GM04503 (cell line): ENCODE data around the gene MAB21L4.

Experiments
- DNase-seq: peaks from one replicate; pipeline ENCODE4 v3.0.0-alpha.2; 2012; ENCODE audit warnings: low read depth

The MAB21L4 gene

DNA sequence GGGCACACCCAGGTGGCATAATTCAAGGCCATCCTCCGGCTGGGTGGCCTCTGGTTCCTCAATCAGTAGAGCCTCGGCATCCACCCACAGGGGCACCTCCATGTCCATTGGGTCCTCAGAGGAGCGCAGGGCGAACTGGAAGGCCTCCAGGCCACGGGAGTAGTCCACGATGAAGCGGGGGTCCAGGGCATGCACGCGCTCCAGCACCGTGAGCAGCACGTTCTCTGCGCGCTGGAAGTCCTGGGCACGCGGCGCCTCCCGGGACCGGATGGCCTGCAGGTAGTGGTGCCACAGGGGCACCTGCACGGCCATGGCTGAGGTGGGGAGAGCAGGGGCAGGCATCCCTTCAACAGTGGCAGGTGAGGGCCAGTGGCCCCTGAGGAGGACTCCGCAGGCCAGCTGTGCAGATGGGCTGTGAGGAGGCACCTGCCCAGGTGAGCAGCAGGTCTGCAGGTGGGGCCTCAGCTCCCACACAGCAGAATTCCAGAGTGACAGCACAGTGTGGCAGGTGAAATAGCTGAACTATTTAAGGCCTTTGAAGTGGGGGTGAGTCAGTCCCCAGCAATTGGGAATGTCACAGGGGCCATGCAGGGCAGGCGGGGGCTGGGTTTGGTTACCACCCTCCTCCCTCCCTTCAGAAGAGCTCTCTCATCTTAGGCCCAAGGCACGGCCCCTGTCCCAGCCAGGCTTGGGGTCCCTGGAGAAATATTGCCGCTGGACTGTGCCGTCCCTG, at the start of gene MAB21L4:
MAB21L4 (minus strand) TSS at position 501 of the 733 bp plus-strand sequence; CDS start at position 342, 159 bp downstream.
- no peak for DNase-seq

DNA sequence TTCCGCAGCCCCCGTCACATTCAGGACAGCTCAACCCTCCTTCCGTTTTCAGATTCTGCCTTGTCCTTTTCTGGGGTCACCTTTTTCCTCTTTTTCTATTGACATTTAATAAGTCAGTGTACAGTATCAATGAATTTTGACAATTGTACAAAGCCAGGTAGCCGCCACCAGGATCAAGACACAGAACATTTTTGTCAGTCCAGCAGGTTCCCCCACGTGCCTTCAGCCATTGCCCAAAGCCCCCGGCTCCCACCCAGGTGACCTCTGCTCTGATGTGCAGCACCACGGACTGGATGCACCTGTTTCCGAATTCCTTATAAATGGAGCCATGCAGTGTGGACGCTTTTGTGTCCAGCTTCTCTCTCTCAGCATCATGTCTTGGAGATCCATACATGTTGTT, 40.1 kb upstream of the MAB21L4 start:
- DNase-seq = no peak

DNA sequence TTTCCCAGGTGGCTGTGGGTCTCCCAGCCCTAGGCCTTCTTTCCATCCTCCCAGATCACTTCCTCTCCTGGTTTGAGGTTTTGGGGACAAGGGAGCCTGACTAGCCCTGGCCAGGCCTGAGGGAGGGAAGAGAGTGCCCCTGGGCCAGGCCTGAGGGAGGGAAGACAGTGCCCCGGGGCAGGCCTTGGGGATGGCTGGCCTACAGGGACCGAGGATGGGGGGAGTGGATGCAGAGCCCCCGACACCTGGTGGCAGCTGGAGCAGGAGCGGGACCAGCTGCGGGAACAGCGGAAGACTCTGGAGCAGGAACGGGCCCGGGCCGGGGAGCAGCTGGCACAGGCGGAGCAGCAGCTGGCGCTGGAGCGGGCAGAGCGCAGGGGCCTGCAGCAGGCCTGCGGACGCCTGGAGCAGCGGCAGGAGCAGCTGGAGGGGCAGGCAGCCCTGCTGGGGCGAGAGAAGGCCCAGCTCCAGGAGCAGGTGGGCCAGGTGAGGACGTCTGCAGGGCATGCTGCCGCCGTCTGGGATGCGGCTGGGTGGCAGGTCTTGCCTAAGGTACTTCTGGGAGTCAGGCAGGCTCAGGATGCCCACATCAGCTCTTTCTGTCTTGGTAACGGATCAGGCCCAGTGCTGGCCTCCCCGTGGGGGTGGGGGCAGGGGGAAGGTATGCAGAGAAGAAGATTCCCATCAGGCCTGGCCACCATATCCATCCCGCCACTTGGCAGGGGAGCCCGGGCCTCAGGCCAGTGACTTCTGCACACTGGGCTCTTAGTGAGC, 39.3 kb upstream of the MAB21L4 start:
- DNase-seq = no peak

DNA sequence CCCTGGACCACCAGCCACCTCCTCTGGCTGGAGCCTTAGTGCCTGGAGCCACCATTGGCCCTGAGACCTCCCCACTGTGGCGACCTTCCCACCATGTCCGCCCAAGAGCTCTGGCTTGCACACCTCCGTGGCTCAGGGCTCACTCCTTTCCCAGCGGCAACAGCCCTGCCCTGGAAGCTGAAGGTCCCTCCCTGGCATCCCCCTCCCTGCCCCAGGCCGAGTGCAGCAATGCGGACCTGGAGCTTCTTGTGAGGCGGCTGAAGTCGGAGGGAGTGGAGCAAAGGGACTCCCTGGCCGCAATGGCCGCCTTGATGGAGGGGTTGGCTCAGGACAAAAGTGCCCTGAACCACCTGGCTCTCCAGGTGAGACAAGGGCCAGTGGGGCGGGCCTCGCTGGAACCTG, 38.7 kb upstream of the MAB21L4 start:
- no peak for DNase-seq

DNA sequence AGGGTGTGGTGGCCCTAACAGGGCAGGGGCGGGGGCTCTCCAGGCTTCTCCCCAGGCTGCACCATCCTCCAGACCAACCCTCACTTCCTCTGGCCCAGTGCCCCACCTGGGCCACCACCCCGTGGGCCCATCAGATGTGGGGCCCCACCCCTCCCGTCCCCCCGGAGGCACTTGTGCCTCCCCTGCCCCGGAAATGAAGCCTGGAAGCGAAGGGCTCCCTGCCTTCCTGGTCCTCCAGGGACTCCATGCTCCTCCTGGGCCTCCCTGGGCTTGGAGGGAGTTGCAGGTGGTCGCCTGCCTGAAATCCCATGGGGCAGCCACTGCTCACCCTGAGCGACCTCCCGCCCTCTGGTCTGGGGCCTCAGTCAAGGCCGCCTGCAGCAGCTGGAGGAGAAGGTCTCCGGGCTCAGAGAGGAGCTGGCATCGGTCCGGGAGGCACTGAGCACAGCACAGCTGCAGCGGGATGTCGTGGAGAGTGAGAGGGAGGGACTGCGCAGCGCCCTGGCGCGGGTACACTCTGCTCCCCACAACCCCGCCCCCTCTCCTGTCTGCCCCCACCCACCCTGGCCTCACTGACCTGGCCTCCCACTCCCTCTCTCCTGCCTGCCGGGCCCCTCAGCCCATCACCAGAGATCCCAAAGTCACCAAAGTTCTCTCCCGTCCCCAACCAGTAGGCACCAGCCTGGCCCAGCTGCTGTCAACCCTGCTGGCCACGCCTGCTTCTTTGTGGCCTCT, 38.2 kb upstream of the MAB21L4 start:
- no peak for DNase-seq

DNA sequence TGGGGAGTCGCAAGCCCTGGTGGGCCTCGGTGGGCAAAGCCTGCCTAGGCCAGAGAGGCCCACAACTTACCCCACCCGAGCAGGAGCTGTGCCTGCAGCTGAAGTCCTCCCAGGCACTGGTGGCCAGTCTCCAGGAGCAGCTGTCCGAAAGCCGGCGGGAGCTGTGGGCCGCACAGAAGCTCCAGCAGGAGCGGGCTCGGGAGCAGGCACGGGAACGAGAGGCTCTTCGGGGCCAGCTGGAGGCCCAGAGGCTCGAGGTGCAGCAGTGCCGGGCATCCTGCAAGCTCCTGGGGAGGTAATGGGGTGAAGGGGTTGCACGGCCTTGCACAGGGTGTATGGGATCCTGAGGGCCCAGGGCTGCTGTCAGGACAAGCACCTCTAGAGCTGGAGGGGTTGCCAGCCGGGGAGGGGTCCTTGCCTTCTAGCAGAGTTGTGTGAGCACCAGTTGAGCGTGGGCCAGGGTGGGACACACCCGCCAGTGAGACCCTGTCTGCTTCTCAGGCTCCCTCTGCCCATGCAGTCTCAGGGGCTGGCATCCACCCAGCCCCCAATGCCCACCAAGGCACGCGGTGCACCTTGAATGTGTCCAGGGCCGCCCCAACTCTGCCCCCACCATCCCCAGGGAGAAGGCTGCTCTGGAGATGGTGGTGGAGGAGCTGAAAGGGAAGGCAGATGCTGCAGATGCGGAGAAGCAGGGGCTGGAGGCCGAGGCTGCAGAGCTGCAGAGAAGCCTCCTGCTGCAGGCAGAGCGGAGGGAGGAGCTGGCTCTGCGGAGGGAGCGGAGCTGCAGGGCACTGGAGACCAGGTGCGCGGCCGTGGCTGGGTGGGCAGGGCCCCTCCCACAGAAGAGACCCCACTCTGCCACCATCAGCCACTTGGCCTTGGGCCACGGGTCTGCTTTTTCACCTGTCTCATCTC, 37.4 kb upstream of the MAB21L4 start:
- no peak for DNase-seq

DNA sequence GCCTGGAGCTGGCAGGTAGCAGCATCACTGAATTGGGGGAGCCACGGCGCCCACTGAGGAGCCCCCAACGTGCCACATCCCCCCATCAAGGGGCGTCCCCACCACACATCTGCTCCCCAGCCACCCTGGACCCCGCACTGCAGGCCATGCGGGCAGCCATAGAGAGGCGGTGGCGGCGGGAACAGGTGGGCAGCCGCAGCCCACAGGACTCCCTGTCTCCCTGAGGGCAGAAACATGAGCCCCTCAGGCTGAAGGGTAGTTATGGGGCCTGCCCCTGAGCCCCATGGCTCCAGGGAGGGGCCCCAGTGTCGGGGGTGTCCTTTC, 36.7 kb upstream of the MAB21L4 start:
- DNase-seq = no peak

DNA sequence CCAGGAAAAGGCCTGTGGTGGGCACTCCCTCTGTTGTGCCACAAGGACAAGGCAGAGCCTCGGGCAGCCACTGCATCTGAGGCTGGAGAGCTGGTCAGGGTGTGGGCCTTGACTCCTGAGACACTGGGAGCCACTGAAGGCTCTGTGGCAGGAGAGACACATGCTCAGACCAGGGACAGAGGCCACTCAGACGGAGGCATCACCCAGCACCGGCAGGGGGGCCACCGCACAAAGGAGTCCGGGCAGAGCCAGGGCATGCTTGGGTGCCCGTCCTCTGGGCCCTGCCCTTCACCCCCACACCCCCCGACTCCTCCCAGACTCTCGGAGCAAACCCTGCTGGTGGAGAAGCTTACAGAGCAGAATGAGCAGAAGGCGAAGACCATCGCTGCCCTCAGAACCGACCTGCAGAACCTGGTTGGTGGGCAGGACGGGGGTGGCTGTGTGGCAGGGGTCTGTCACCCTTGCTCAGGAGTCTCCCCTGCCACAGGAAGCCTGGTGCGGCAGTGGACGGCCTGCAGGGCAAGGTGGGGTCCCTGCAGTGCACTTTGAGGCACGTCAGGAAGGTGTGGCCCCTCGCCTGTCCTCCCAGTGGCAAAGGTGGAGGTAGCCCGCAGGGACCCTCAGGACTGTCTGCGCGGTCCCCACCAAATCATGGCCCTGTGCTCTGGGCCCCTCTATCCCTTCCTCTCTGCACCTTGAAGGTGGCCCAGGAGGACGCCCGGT, 36.2 kb upstream of the MAB21L4 start:
- DNase-seq = no peak

DNA sequence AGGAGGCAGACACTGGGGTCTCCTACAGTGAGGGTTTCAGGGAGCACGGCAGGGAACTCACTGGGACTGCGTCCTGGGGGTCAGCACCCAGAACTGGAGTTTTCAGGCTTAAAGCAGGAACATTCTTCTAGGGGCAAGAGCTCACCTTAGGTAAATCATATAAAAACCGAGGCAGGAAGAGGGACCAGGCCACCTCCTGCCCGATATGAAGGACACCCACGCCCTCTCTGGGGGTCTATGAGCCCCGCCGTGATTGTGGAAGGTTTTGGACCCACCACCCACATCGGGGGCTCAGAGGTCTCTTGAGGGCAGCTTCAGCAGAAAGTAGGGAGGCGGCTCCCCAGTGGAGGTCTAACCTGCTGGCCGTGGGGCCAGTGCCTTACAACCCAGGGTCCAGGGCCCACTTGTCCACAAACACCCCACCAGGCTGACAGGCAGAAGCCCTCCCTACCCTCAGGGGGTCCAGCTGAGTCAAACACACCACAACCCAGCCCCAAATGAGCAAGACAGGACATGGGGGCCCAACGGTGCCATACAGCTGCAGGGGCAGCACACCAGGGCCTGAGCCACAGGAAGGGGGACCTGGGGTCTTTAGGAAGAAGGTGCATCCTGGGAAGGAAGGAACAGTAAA, 35.5 kb upstream of the MAB21L4 start:
- no peak for DNase-seq

DNA sequence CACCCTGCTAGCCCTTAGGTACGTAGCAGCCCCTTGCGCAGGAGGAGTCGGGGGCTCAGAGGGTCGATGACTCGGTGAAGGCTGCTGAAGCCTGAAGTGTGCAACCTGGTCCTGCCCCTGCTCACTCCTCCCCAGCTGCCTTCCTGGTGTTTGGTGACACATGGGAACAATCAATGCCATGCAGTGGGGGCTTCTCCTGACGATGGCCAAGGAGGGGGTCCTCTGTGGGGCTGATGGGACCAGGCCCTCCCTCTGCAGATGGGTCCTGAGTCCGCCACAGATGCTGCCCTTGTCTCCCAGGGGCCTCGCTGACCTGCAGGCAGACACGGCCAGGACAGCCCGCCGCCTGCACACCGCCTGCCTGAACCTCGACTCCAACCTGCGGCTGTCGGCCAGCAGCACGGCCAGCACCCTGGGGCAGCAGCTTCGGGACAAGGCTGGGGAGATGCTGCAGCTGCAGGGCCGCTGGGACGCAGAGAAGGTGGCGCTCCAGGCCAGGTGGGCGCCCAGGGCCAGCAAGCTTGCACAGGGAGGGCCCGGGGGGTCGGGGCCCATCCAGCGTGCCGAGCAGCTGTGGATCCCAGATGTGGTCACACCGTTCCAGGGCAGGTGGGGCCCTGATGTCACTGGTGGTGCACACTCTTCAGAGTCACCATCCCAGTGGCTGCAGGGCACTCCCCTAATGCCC, 34.8 kb upstream of the MAB21L4 start:
- DNase-seq = no peak

DNA sequence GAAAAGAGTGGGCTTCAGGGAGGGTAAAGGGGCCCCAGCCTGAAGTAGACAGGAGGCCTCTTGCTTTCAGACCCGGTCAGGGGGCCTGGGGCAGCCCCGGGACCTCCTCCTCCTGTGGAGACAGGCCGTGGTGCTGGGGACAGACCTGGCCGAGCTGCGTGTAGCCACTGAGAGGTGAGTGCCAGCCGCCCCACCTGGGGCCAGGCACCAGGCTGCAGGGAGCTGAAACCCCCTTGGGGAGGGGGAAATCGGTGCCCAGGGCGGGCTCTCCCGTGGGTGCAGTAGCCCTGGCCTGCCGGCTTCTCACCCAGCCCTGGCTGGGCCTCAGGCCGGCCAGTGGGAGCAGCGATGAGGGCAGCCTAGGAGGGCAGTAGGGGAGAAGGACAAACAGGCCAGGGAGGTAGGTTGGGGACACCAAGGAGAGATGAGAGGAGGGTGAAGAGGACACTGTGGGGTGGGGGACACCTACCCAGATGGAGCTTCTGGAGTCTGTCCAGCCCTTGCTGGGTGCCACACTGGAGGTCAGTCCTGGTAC, 34.2 kb upstream of the MAB21L4 start:
- DNase-seq = no peak

DNA sequence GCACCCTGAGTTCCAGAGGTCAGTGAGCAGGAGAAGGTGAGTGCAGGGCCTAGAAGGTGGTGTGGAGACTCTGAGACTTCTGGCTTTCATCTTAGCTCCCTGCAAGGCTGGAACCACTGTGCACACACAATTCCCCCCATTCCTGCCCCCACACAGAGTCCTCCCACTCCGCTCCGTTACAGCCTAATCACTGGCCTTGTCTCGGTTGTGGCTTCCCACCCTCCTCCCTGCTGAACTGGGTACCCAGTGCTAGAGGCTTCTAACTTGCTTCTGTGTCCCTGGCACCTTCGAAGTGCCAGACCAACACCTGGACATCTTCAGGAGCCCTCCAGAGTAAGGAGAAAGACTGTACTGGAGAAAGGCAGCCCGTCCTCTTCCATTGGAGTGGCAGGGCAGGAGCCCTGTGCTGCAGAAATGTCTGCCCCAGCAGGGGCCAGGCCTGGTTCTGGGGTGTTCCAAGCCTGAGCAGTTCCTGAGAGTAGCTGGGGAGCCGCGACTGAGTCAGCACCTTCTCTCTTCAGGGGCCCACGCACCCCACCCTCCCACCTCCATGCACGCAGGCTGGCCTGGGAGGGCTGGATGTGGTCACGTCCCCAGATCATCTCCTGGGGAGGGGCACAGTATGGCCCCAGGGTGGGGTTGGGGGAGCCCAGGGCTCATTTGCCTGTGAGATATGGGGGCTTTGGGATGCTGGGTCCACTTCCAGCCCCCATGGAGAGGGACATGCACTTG, 33.6 kb upstream of the MAB21L4 start:
- DNase-seq = no peak

DNA sequence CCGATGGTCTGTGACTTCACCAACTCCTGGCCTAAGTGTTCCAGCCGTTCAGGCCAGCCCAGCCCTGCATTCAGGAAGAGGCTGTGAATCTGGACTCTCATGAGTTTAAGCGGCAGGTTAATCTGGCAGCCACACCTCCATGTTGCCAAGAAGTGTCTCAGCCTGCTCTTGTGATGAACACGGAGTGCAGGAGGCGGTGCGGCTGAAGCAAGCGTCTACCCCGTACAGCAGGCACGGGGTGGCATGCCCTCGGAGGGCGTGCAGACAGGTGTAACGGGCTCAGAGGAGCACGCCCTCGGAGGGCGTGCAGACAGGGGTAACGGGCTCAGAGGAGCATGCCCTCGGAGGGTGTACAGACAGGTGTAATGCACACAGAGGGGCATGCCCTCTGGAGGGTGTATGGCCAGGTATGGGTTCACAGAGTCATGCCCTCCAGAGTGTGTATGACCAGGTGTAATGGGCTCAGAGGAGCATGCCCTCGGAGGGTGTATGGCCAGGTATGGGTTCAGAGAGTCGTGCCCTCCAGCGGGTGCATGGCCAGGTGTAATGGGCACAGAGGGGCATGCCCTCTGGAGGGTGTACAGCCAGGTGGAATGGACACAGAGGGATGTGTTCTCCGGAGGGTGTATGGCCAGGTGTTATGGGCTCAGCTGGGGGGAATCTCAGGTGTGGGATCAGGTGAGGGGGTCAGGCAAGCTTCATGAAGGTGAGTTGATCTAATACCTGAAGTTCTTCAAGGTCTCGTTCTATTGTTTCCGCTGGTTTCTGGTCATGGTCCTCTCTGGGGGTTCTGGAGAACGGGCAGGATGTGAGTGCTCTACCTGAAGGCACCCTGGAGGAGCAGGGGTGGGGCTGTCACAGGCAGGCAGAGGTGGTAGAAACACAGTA, 32.8 kb upstream of the MAB21L4 start:
- no peak for DNase-seq

DNA sequence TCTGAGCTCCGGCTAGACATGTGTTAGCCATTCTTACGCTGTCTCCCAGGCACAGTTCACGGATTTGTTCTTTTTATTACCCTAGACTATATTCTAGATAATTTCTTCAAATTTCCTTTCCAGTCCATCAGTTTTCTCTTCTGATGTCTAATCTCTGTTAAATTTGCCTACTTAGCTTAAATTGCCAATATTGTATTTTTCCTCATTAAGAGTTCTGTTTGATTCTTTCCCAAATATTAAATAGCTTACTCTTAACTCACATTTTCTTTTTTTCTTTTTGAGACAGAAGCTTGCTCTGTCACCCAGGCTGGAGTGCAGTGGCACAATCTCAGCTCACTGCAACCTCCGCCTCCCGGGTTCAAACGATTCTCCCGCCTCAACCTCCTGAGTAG, 31.4 kb upstream of the MAB21L4 start:
- DNase-seq = no peak

DNA sequence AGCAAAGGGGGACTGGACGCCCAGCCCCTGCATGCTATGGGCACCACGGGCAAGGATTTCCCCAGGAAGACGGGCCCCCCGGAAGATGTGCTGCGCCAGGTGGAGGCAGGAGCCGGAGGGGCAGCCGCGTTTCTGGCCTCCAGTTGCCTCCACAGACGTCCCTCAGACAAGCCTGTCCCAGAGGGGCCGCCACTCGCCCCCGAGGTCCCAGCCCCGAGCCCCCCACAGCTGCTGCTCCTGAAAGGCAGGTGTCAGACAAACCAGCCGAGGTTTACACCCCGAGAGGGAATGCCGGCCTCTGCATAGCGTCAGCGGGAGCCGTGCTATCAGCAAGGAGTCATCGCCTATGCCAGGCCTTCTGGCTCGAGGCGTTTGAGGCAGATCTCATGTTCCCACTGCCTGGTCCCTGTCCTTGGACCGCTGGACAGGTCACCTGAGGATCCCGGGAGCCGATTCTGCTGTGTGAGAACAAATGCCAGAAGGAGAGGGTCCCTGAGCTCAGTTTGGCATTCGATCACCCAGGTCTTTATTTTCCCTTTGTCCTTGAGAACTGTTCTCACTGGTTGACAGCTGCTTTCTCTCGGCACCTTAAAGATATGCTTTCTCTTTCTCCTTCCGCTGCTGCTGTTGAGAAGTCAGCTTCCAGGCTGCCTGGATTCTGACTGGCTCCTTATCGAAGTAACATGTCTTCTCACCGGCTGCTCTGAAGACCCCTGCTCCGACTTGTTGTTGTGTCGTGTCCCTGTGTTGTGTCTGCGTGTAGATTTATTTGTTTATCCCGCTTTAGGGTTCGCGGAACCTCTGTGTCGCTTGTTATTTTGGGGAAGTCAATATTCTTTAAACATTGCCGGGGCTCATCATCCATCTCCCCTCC, 30.8 kb upstream of the MAB21L4 start:
- no peak for DNase-seq

DNA sequence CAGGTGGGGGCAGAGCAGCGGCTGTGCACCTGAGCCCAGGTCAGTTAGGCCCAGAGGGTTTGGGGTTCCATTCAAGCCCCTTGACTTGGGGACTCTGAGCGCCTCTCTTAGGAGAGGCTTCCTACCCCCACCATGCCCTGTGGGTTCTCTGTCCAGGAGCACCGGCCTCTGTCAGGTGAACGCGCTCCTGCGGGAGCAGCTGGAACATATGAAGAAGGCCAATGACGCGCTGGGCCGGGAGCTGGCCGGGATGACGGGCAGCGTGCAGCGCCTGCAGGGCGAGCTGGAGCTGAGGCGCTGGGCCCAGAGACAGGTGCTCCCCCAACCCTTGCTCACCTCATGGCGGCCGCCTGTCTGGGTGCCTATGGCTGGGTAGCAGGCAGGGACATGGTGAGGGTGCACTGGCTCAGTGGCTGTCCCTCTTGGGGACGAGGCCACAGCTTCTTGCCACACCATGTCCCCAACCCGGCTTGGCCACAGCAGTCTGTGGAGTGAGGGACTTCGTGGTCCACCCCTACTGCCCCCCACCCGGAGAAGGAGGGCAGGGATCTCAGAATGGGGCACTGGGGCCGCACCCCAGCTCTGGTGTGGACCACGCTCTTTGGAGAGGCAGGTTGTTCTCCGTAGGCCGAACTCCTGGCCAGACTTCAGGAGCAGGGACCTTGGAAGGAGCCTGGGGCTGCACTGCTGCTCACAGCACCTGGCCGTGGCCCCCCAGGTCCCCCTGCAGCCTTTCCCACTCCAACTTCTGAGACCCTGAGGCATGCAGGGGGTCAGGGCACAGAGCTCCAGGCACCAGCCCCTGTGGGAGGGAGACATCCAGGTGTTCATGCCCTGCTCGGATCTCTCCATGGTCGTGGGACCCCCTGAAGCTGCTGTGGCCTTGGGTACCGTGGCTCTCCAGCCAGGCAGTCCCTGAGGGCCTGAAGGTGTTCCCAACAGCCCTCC, 29.9 kb upstream of the MAB21L4 start:
- no peak for DNase-seq
